Stimulated activated CD8-positive, alpha-beta memory T cell treated with anti-CD3 and anti-CD28 coated beads, Interleukin-2, amount 100 ng/mL, for 48 hours (primary cell): ENCODE results near the gene TEX51.

Source experiments
- DNase-seq, 2 donors: peaks; one replicate each; pipeline ENCODE4 v3.0.0-alpha.2; 2020; ENCODE audit warnings: low read depth in 2 of 2

Gene TEX51

GRCh38 chr2:126914811-126915500, 16.3 kb downstream of the TEX51 start:
- no peak for DNase-seq

- no peak for DNase-seq
Measured at GRCh38 chr2:126915903-126916302, 17.2 kb downstream of the TEX51 start.

GRCh38 chr2:126916744-126917143, 18.1 kb downstream of the TEX51 start:
- no peak for DNase-seq

- no peak for DNase-seq
Measured at GRCh38 chr2:126921066-126921465, 22.4 kb downstream of the TEX51 start.

GRCh38 chr2:126930970-126931590, 32.4 kb downstream of the TEX51 start:
- no peak for DNase-seq

GRCh38 chr2:126932529-126932928, 33.8 kb downstream of the TEX51 start:
- DNase-seq, result no peak

GRCh38 chr2:126932966-126933710, 34.4 kb downstream of the TEX51 start:
- DNase-seq, result no peak

- DNase-seq, result no peak
Measured at GRCh38 chr2:126933711-126934091, 35.0 kb downstream of the TEX51 start.

GRCh38 chr2:126934809-126935208, 36.1 kb downstream of the TEX51 start:
- no peak for DNase-seq

GRCh38 chr2:126935774-126936173, 37.1 kb downstream of the TEX51 start:
- no peak for DNase-seq

- no peak for DNase-seq
Measured at GRCh38 chr2:126936219-126936723, 37.6 kb downstream of the TEX51 start.

GRCh38 chr2:126940331-126940730, 41.6 kb downstream of the TEX51 start:
- DNase-seq, result no peak

- no peak for DNase-seq
Measured at GRCh38 chr2:126942427-126943203, 43.9 kb downstream of the TEX51 start.

GRCh38 chr2:126943612-126944348, 45.1 kb downstream of the TEX51 start:
- no peak for DNase-seq

GRCh38 chr2:126945118-126945517, 46.4 kb downstream of the TEX51 start:
- DNase-seq, result no peak

- no peak for DNase-seq
Measured at GRCh38 chr2:126946318-126947102, 47.8 kb downstream of the TEX51 start.

- DNase-seq, result no peak
Measured at GRCh38 chr2:126947103-126947429, 48.4 kb downstream of the TEX51 start.

GRCh38 chr2:126949775-126950174, 51.1 kb downstream of the TEX51 start:
- no peak for DNase-seq

GRCh38 chr2:126950504-126950903, 51.8 kb downstream of the TEX51 start:
- DNase-seq, result no peak
